Measurements from ENCODE around the gene CRTC1. TPM values are rescaled to one million over a fixed set of nuclear protein-coding genes. Genes with fewer than 3 reads are reported as not detected.

Gene CRTC1
- total RNA-seq, 1 donor from 2014 or later, result 39.7 TPM

DNA sequence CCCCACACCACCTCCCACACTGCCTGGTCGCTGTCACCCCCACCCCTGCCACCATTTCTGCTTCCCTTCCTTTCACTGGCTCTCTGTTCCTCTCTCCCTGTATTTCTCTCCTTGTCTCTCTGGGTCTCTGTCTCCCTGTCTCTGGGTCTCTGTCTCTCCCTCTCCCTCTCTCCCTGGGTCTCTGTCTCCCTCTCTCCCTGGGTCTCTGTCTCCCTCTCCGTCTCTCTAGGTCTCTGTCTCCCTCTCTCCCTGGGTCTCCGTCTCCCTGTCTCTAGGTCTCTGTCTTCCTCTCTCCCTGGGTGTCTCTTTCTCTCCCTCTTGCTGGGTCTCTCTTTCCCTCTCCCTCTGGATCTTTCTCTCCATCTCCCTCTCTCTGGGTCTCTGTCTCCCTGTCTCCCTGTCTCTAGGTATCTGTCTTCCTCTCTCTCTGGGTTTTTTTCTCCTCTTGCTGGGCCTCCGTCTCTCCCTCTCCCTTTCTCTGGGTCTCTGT lies 25.1 kb upstream of the CRTC1 start:
- no peaks in the 10 kb centered on the region for H3K9me3 Mint-ChIP-seq (ENCODE audit: low read depth)
- peaks cover 3% of the 10 kb centered on the region for H3K4me1 Mint-ChIP-seq (ENCODE audit: low read depth)
- no peak overlapping the region for H3K4me3 Mint-ChIP-seq (ENCODE audit: low read depth)
- TF ChIP-seq, protein P1, sequence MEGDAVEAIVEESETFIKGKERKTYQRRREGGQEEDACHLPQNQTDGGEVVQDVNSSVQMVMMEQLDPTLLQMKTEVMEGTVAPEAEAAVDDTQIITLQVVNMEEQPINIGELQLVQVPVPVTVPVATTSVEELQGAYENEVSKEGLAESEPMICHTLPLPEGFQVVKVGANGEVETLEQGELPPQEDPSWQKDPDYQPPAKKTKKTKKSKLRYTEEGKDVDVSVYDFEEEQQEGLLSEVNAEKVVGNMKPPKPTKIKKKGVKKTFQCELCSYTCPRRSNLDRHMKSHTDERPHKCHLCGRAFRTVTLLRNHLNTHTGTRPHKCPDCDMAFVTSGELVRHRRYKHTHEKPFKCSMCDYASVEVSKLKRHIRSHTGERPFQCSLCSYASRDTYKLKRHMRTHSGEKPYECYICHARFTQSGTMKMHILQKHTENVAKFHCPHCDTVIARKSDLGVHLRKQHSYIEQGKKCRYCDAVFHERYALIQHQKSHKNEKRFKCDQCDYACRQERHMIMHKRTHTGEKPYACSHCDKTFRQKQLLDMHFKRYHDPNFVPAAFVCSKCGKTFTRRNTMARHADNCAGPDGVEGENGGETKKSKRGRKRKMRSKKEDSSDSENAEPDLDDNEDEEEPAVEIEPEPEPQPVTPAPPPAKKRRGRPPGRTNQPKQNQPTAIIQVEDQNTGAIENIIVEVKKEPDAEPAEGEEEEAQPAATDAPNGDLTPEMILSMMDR (IDR thresholded peaks at IDR 0.05; ENCODE audit: unreplicated experiment), result no peak
- H3K27me3 Mint-ChIP-seq, result no peaks in the 10 kb centered on the region
- no peak overlapping the region for H3K27ac Mint-ChIP-seq
- no peaks in the 10 kb centered on the region for H3K36me3 Mint-ChIP-seq (ENCODE audit: insufficient read depth)
- DNase-seq (ENCODE audit: low spot score, unreplicated experiment), result no peak

- no peaks in the 10 kb centered on the region for H3K36me3 Mint-ChIP-seq (ENCODE audit: insufficient read depth)
- TF ChIP-seq, protein P1 (IDR thresholded peaks at IDR 0.05; ENCODE audit: unreplicated experiment), result no peak
- H3K9me3 Mint-ChIP-seq (ENCODE audit: low read depth), result no peaks in the 10 kb centered on the region
- no peaks in the 10 kb centered on the region for H3K27me3 Mint-ChIP-seq
- no peak for DNase-seq (ENCODE audit: low spot score, unreplicated experiment)
- H3K4me3 Mint-ChIP-seq (ENCODE audit: low read depth), result no peak overlapping the region
- H3K27ac Mint-ChIP-seq, result no peak overlapping the region
- peaks cover 4% of the 10 kb centered on the region for H3K4me1 Mint-ChIP-seq (ENCODE audit: low read depth)
Measured at GRCh38 chr19:18659281-18660050, 24.0 kb upstream of the CRTC1 start.

- Mint-ChIP-seq H3K4me1 (ENCODE audit: low read depth) (peaks cover 4% of the 10 kb centered on the region), H3K27me3 (no peaks in the 10 kb centered on the region), H3K36me3 (ENCODE audit: insufficient read depth) (no peaks in the 10 kb centered on the region), H3K9me3 (ENCODE audit: low read depth) (no peaks in the 10 kb centered on the region), H3K4me3 (ENCODE audit: low read depth) (no peak overlapping the region), H3K27ac (no peak overlapping the region)
- TF ChIP-seq, protein P1 (IDR thresholded peaks at IDR 0.05; ENCODE audit: unreplicated experiment), result no peak
- DNase-seq (ENCODE audit: low spot score, unreplicated experiment), result no peak
Measured at GRCh38 chr19:18660051-18660910, 23.2 kb upstream of the CRTC1 start.

DNA sequence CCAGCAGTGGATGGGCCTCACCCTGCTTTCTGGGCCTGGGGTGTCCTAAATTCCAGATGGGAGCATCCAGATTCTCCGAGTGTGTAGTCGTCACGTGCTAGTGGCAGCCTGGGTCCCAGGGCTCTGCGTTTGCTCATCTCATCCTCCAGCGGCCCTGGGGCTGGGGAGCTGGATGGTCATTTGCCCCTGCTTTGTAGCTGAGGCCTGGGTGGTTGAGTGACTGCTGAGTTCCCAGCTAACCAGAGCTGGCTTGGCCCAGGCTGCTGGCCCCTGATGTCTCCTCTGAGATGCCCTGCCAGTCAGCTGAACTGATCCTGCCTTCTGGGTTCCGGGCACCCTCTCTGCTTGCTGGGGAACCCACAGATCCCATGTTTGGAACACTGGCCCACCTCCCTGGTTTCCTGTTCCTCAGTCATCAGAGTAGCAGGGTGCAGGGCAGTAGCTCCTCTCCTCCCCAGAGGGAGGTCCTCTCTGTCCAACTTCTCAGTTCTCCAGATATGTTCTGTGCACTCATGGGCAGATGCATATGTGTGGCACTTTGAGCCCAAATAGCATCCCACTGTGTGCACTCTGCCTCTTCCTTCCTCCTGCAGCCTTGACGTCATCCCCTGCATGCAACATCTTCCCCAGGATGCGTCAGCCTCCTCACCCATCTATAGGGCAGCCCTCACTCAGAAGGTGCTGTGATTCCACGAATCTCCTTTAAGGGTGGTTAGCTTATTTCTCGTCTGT lies 22.4 kb upstream of the CRTC1 start:
- Mint-ChIP-seq H3K27ac (no peak overlapping the region), H3K27me3 (no peaks in the 10 kb centered on the region), H3K9me3 (ENCODE audit: low read depth) (no peaks in the 10 kb centered on the region), H3K36me3 (ENCODE audit: insufficient read depth) (no peaks in the 10 kb centered on the region), H3K4me1 (ENCODE audit: low read depth) (peaks cover 4% of the 10 kb centered on the region), H3K4me3 (ENCODE audit: low read depth) (no peak overlapping the region)
- DNase-seq (ENCODE audit: low spot score, unreplicated experiment), result no peak
- TF ChIP-seq, protein P1 (IDR thresholded peaks at IDR 0.05; ENCODE audit: unreplicated experiment), result no peak

All from progenitor cell of endocrine pancreas (in vitro differentiated cells).